ENCODE data around the gene GPANK1.

GPANK1 gene

GRCh38 chr6:31661262-31662123 is 3.3 kb downstream of the GPANK1 start:
- DNase-seq = no peak

GRCh38 chr6:31660381-31661261 is 4.2 kb downstream of the GPANK1 start, which contains the start of gene C6orf47:
TSS of gene C6orf47 (minus strand) at chr6:31660778. CDS start at chr6:31659947, 831 bp downstream.
- DNase-seq = peak; percentile 88

GRCh38 chr6:31659649-31660380 is 5.0 kb downstream of the GPANK1 start:
- DNase-seq = no peak

GRCh38 chr6:31658983-31659648 is 5.7 kb downstream of the GPANK1 start:
- no peak for DNase-seq

- DNase-seq = no peak
Observed at GRCh38 chr6:31658158-31658688, 6.6 kb downstream of the GPANK1 start.

GRCh38 chr6:31657406-31658157 is 7.2 kb downstream of the GPANK1 start:
- no peak for DNase-seq

- DNase-seq = no peak
Observed at GRCh38 chr6:31655349-31656237, 9.2 kb downstream of the GPANK1 start, which contains the start of gene APOM. TSS of gene APOM (plus strand) at chr6:31655894. CDS start at chr6:31655967, 73 bp downstream.

- DNase-seq = no peak
Observed at GRCh38 chr6:31654574-31655348, 10.0 kb downstream of the GPANK1 start.

GRCh38 chr6:31652925-31653724 is 11.7 kb downstream of the GPANK1 start:
- DNase-seq = peak; percentile 95

- peak; percentile 94 for DNase-seq
Observed at GRCh38 chr6:31651602-31652191, 13.1 kb downstream of the GPANK1 start.

- no peak for DNase-seq
Observed at GRCh38 chr6:31645325-31645724, 19.5 kb downstream of the GPANK1 start.

GRCh38 chr6:31643818-31644454 is 20.9 kb downstream of the GPANK1 start:
- DNase-seq = no peak

- DNase-seq = no peak
Observed at GRCh38 chr6:31642798-31643570, 21.8 kb downstream of the GPANK1 start.

GRCh38 chr6:31641370-31641769 is 23.4 kb downstream of the GPANK1 start:
- no peak for DNase-seq

- no peak for DNase-seq
Observed at GRCh38 chr6:31640612-31641011, 24.2 kb downstream of the GPANK1 start.

- no peak for DNase-seq
Observed at GRCh38 chr6:31639449-31639861, 25.3 kb downstream of the GPANK1 start.

- DNase-seq = no peak
Observed at GRCh38 chr6:31639043-31639442, 25.8 kb downstream of the GPANK1 start.

Measured in islet precursor cell (in vitro differentiated cells).